A549 (cell line): ENCODE data around the gene IL18RAP. TPM values are rescaled to one million over a fixed set of nuclear protein-coding genes. Genes with fewer than 3 reads are reported as not detected.

Source experiments
- ATAC-seq, 2 experiments: fragments of 200-7000 bp in 1 of 2; fragments of >200 bp in 1 of 2; cut with Nextera tagmentation in 1 of 2; cut with Tn5 transposase in 1 of 2; 3 replicates each; pipeline versions ENCODE4 v1.8.0 to v1.9.1; 2018 to 2020; ENCODE audit warnings: mild to moderate bottlenecking in 1 of 2, moderate library complexity in 1 of 2
- CTCF ChIA-PET: fragments of 300-600 bp; sonication (Branson Sonifier 250); formaldehyde crosslinking; extraction: SDS; loops from one replicate; lab custom pipeline; 2021; ENCODE audit warnings: antibody characterized with exemption, inconsistent platforms; lab: Yijun Ruan, JAX
- POLR2A ChIA-PET: fragments of 350-600 bp; formaldehyde crosslinking; extraction: SDS; loops from one replicate; lab custom pipeline; 2021; ENCODE audit warnings: antibody characterized with exemption, inconsistent platforms; lab: Yijun Ruan, JAX
- DNase-seq, 2 experiments: peaks; one replicate each; pipeline versions ENCODE4 v3.0.0 to v3.0.0-alpha.2; 2011 to 2016; ENCODE audit warnings: low read depth in 1 of 2, low spot score in 1 of 2
- FAIRE-seq: peaks from 2 replicates; lab custom pipeline; 2011; peaks lifted over from hg19 to GRCh38; lab: Jason Lieb, UNC
- H3K27ac ChIP-seq, 2 experiments: fragments of >200 bp; sonication (Bioruptor Twin); formaldehyde crosslinking; 3 replicates each; pipeline ENCODE4 v1.5.1; 2016 to 2017
- H3K4me1 ChIP-seq: fragments of >200 bp; sonication (Bioruptor Twin); formaldehyde crosslinking; 3 replicates; pipeline ENCODE4 v1.6.1; 2016
- H3K4me2 ChIP-seq: fragments of >200 bp; sonication (Bioruptor Twin); formaldehyde crosslinking; 3 replicates; pipeline ENCODE4 v1.6.1; 2016
- H3K4me3 ChIP-seq: fragments of >200 bp; sonication (Bioruptor Twin); formaldehyde crosslinking; 3 replicates; pipeline ENCODE4 v1.5.1; 2016
- H3K9me3 ChIP-seq: fragments of >200 bp; sonication (Bioruptor Twin); formaldehyde crosslinking; 3 replicates; pipeline ENCODE4 v1.6.1; 2016
- CTCF ChIP-seq: fragments of >200 bp; sonication (Bioruptor Twin); formaldehyde crosslinking; IDR thresholded peaks from 3 replicates; pipeline ENCODE4 v1.5.1; 2016
- EHF ChIP-seq: fragments of 250-450 bp; sonication (Bioruptor Pico); IDR thresholded peaks from 2 replicates; pipeline ENCODE4 v1.5.0; 2020; ENCODE audit warnings: mild to moderate bottlenecking
- ELK1 ChIP-seq: fragments of 150-350 bp; IDR thresholded peaks from 2 replicates; pipeline ENCODE4 v1.6.1; 2014; ENCODE audit warnings: low read depth, mild to moderate bottlenecking, low read length
- EP300 ChIP-seq, 2 experiments: fragments of >200 bp; sonication (Bioruptor Twin); formaldehyde crosslinking; IDR thresholded peaks; 2 replicates in 1 of 2; 3 replicates in 1 of 2; pipeline ENCODE4 v1.6.1; 2016 to 2017
- FOSL2 ChIP-seq, 2 experiments: fragments of 450-650 bp in 1 of 2; fragments of >200 bp in 1 of 2; sonication (Bioruptor Twin) in 1 of 2; formaldehyde crosslinking; IDR thresholded peaks; 2 replicates each; pipeline versions ENCODE4 v1.5.0 to v1.6.1; 2016 to 2020; ENCODE audit warnings: mild to moderate bottlenecking in 1 of 2, moderate library complexity in 1 of 2
- FOXS1 ChIP-seq: fragments of 250-450 bp; sonication (Bioruptor Pico); IDR thresholded peaks from 2 replicates; pipeline ENCODE4 v1.5.0; 2020; ENCODE audit warnings: mild to moderate bottlenecking, moderate library complexity
- HES2 ChIP-seq: fragments of >200 bp; sonication (Bioruptor Twin); formaldehyde crosslinking; IDR thresholded peaks from 2 replicates; pipeline ENCODE4 v1.6.1; 2016
- HMGXB4 ChIP-seq: fragments of 250-450 bp; sonication (Bioruptor Pico); IDR thresholded peaks from 2 replicates; pipeline ENCODE4 v1.5.0; 2021; ENCODE audit warnings: mild to moderate bottlenecking, moderate library complexity, borderline replicate concordance
- HOXA7 ChIP-seq: fragments of 250-450 bp; sonication (Bioruptor Pico); IDR thresholded peaks from 2 replicates; pipeline ENCODE4 v1.5.0; 2020; ENCODE audit warnings: mild to moderate bottlenecking, moderate library complexity
- HOXB13 ChIP-seq: fragments of 250-450 bp; sonication (Bioruptor Pico); IDR thresholded peaks from 2 replicates; pipeline ENCODE4 v1.5.0; 2020; ENCODE audit warnings: low read depth, mild to moderate bottlenecking, moderate library complexity
- HOXB5 ChIP-seq: fragments of 250-450 bp; sonication (Bioruptor Pico); IDR thresholded peaks from 2 replicates; pipeline ENCODE4 v1.5.0; 2020; ENCODE audit warnings: mild to moderate bottlenecking, moderate library complexity
- MAFK ChIP-seq: fragments of 450-650 bp; IDR thresholded peaks from 2 replicates; pipeline ENCODE4 v1.6.1; 2014; ENCODE audit not compliant: partially characterized antibody
- MAZ ChIP-seq: fragments of 150-350 bp; IDR thresholded peaks from 2 replicates; pipeline ENCODE4 v1.6.1; 2014; ENCODE audit warnings: antibody characterized with exemption, low read depth, low read length, borderline replicate concordance
- NFE2L2 ChIP-seq: fragments of 150-350 bp; conservative IDR thresholded peaks from 2 replicates; pipeline ENCODE4 v1.6.1; 2014; ENCODE audit warnings: low read length
- NPAS2 ChIP-seq: fragments of 250-450 bp; sonication (Bioruptor Pico); IDR thresholded peaks from 2 replicates; pipeline ENCODE4 v1.8.0; 2022; ENCODE audit warnings: mild to moderate bottlenecking, moderate library complexity, borderline replicate concordance
- RAD21 ChIP-seq, 2 experiments: fragments of >200 bp in 1 of 2; sonication (Bioruptor Twin) in 1 of 2; formaldehyde crosslinking in 1 of 2; IDR thresholded peaks in 1 of 2; conservative IDR thresholded peaks in 1 of 2; 2 replicates in 1 of 2; 3 replicates in 1 of 2; pipeline ENCODE4 v1.6.1; 2012 to 2018; ENCODE audit warnings: inconsistent platforms in 1 of 2
- REST ChIP-seq: fragments of 200-600 bp; sonication (generic); IDR thresholded peaks from 2 replicates; pipeline ENCODE4 v1.6.1; 2016; ENCODE audit warnings: antibody characterized with exemption, mild to moderate bottlenecking, moderate library complexity
- RFX5 ChIP-seq: fragments of 450-650 bp; IDR thresholded peaks from 2 replicates; pipeline ENCODE4 v1.7.1; 2014; ENCODE audit warnings: antibody characterized with exemption, mild to moderate bottlenecking, moderate library complexity
- RNF2 ChIP-seq: fragments of 200-600 bp; sonication (generic); IDR thresholded peaks from 2 replicates; pipeline ENCODE4 v1.6.1; 2016; ENCODE audit warnings: low read depth, mild to moderate bottlenecking, antibody characterized with exemption, moderate library complexity, borderline replicate concordance
- USF2 ChIP-seq: fragments of 450-650 bp; IDR thresholded peaks from 2 replicates; pipeline ENCODE4 v1.6.1; 2014; ENCODE audit warnings: antibody characterized with exemption
- ZC3H11A ChIP-seq: fragments of 450-650 bp; IDR thresholded peaks from 2 replicates; pipeline ENCODE4 v1.6.1; 2014; ENCODE audit warnings: antibody characterized with exemption, mild to moderate bottlenecking
- WGBS: methylation state at CpG from one replicate; pipeline ENCODE4 v1.1.6; 2017; ENCODE audit errors: missing lambda C conversion rate; 5-methylcytosine and 5-hydroxymethylcytosine counted together
- polyA plus RNA-seq, 4 experiments: library from polyadenylated mRNA; depleted of rRNA in 3 of 4; stranded (reverse); fragments of >200 nt; fragmentation: RNase III in 1 of 4; extraction: RNeasy Plus Mini Kit Qiagen cat#74134 plus additional on column Dnase treatment in 1 of 4; gene quantifications; 2 replicates in 3 of 4; 3 replicates in 1 of 4; pipeline ENCODE4 v1.2.3, GENCODE V29; 2011 to 2017

IL18RAP gene
- polyA plus RNA-seq, 2 of the 4 experiments (the other 2 are of a cell fraction) = 0.04 TPM; not detected in 1

- POLR2A ChIA-PET = no interaction called here
- CTCF ChIA-PET = interaction anchor here (1.2 to 4.1 kb wide), 2 partner anchors 16 to 126 kb away, joined by 3 to 37 read pairs; partner anchors contain the start of gene SLC9A4
- DNase-seq = no peak
- FAIRE-seq = no peak
- 15% methylated on average over 1 of the region's 1 CpG for WGBS
- no peak for TF ChIP-seq HMGXB4
- TF ChIP-seq USF2 = no peak
- no peak for ATAC-seq
- H3K4me1 ChIP-seq = no peaks in the 10 kb centered on the region
- no peak overlapping the region for H3K4me3 ChIP-seq
- H3K4me2 ChIP-seq = no peak overlapping the region
- H3K9me3 ChIP-seq = peaks cover 4% of the 10 kb centered on the region; the same call in 2 of the 3 replicates
- no peak overlapping the region for H3K27ac ChIP-seq
Measured at GRCh38 chr2:102489646-102490045, 66.7 kb downstream of the IL18RAP start.

GRCh38 chr2:102492006-102492405 is 69.0 kb downstream of the IL18RAP start:
- ATAC-seq (no peak), FAIRE-seq (no peak), DNase-seq (no peak)
- peaks cover 11% of the 10 kb centered on the region for H3K9me3 ChIP-seq
- ChIA-PET CTCF (interaction anchor here (1.7 to 3.6 kb wide), 2 partner anchors 19 to 123 kb away, joined by 7 to 12 read pairs; partner anchors contain the start of gene SLC9A4), POLR2A (no interaction called here)
- no peak overlapping the region for H3K4me3 ChIP-seq
- no peak overlapping the region for H3K27ac ChIP-seq
- TF ChIP-seq HOXA7 (CRISPR knock-in tag) = no peak
- TF ChIP-seq EHF (CRISPR knock-in tag) = no peak
- TF ChIP-seq MAFK = no peak
- no peak for TF ChIP-seq FOXS1 (CRISPR knock-in tag)
- no peak for TF ChIP-seq FOSL2 (IDR thresholded peaks at IDR 0.05)
- no peak for TF ChIP-seq FOSL2 (CRISPR knock-in tag; IDR thresholded peaks at IDR 0.05)
- TF ChIP-seq MAZ = no peak
- TF ChIP-seq CTCF = no peak
- TF ChIP-seq RNF2 = no peak
- TF ChIP-seq EP300 (IDR thresholded peaks at IDR 0.05) = no peak
- TF ChIP-seq REST = no peak
- TF ChIP-seq HES2 = no peak
- TF ChIP-seq HOXB5 (CRISPR knock-in tag) = no peak
- no peak for TF ChIP-seq RAD21 (conservative IDR thresholded peaks at IDR 0.05 in 1 of 2, IDR thresholded peaks at IDR 0.05 in 1 of 2)
- no peak for TF ChIP-seq NFE2L2
- TF ChIP-seq ZC3H11A = no peak
- no peak for TF ChIP-seq RFX5
- no peak for TF ChIP-seq ELK1
- no peak for TF ChIP-seq HOXB13 (CRISPR knock-in tag)
- TF ChIP-seq HMGXB4 = no peak
- no peak for TF ChIP-seq NPAS2 (CRISPR knock-in tag)
- no peak overlapping the region for H3K4me2 ChIP-seq
- no peaks in the 10 kb centered on the region for H3K4me1 ChIP-seq
